Lung (tissue), 12 donors: Measurements from ENCODE around the gene TSR3. TPM values are rescaled to one million over a fixed set of nuclear protein-coding genes. Genes with fewer than 3 reads are reported as not detected.

Experiments
- ATAC-seq: fragments of 200-7000 bp; cut with Tn5 transposase; one replicate; pipeline ENCODE4 v1.9.1; 2020; ENCODE audit warnings: moderate number of reproducible peaks; ENCODE audit not compliant: insufficient read depth, low FRiP score
- DNase-seq, 3 donors: peaks; one replicate each; pipeline ENCODE4 v3.0.0-alpha.2; 2013 to 2017
- H3K27ac ChIP-seq, 2 donors: one replicate each; pipeline ENCODE4 v1.5.1; 2013; ENCODE audit warnings: mild to moderate bottlenecking in 2 of 2, moderate library complexity in 2 of 2, control low read depth in 1 of 2, inconsistent platforms in 1 of 2, low read depth in 1 of 2, low read length in 1 of 2
- H3K27me3 ChIP-seq, 3 donors: one replicate each; pipeline ENCODE4 v1.5.1; 2013; ENCODE audit warnings: low read length in 2 of 3; ENCODE audit not compliant: control insufficient read depth in 3 of 3, insufficient read depth in 3 of 3
- H3K36me3 ChIP-seq, 4 donors: one replicate each; pipeline ENCODE4 v1.5.1; 2013; ENCODE audit warnings: low read length in 4 of 4, mild to moderate bottlenecking in 1 of 4, moderate library complexity in 1 of 4; ENCODE audit not compliant: control insufficient read depth in 4 of 4, insufficient read depth in 4 of 4
- H3K4me1 ChIP-seq, 5 donors: one replicate each; pipeline ENCODE4 v1.5.1; 2013; ENCODE audit warnings: low read length in 5 of 5, mild to moderate bottlenecking in 2 of 5, moderate library complexity in 1 of 5; ENCODE audit not compliant: control insufficient read depth in 5 of 5, insufficient read depth in 5 of 5
- H3K4me3 ChIP-seq: one replicate; pipeline ENCODE4 v1.5.1; 2013; ENCODE audit warnings: mild to moderate bottlenecking, control low read depth, moderate library complexity
- H3K9ac ChIP-seq, 2 donors: one replicate each; pipeline ENCODE4 v1.5.1; 2013; ENCODE audit warnings: low read length in 2 of 2, control low read depth in 1 of 2; ENCODE audit not compliant: insufficient read depth in 1 of 2
- H3K9me3 ChIP-seq, 4 donors: one replicate each; pipeline ENCODE4 v1.5.1; 2013; ENCODE audit warnings: low read length in 3 of 4, mild to moderate bottlenecking in 1 of 4, moderate library complexity in 1 of 4; ENCODE audit not compliant: control insufficient read depth in 4 of 4, insufficient read depth in 3 of 4
- CTCF ChIP-seq: IDR thresholded peaks from 2 replicates; pipeline ENCODE4 v1.5.1; 2012; ENCODE audit warnings: mild to moderate bottlenecking; ENCODE audit errors: control extremely low read depth, extremely low read depth
- WGBS, 2 donors: extraction: QIAGEN DNeasy Blood & Tissue Kit; methylation state at CpG; one replicate each; pipeline ENCODE4 v1.1.7; 2013; 5-methylcytosine and 5-hydroxymethylcytosine counted together
- polyA plus RNA-seq, 2 donors: library from polyadenylated mRNA; stranded (reverse); fragments of 200-250 nt; gene quantifications; one replicate each; pipeline ENCODE4 v1.2.1, GENCODE V29; 2013
- total RNA-seq, 2 donors: library from RNA; depleted of rRNA in 1 of 2; stranded (reverse); fragments of >200 nt in 1 of 2; gene quantifications; one replicate each; pipeline ENCODE4 v1.2.1, GENCODE V29; 2014 to 2021
- donor health status: control.
- donor health status: control.
- donor health status: Bipolar disorder and iron deficiency.
- donor health status: healthy.
- donor health status: DM: yes; HTN: yes; CAD: no.

Gene TSR3
- total and polyA plus RNA-seq, 4 donors, result 32.5 to 66.4 (median 56.6) TPM

GRCh38 chr16:1320097-1320496, 31.6 kb downstream of the TSR3 start:
- no peak overlapping the region for H3K9ac ChIP-seq
- peaks cover 31 to 81% (median 50%) of the 10 kb centered on the region in 4 donors for H3K36me3 ChIP-seq
- TF ChIP-seq CTCF, result no peak
- no peak for ATAC-seq
- DNase-seq, result no peak
- H3K27me3 ChIP-seq, result no peaks in the 10 kb centered on the region
- no peak overlapping the region for H3K4me3 ChIP-seq
- no peak overlapping the region for H3K27ac ChIP-seq
- WGBS, 2 donors, result 85 to 87% methylated on average over 12 of the region's 12 CpGs
- peaks cover 0 to 4% (median 0%) of the 10 kb centered on the region in 4 donors for H3K9me3 ChIP-seq
- no peaks in the 10 kb centered on the region for H3K4me1 ChIP-seq

GRCh38 chr16:1319041-1319440, 32.6 kb downstream of the TSR3 start:
- no peaks in the 10 kb centered on the region for H3K27me3 ChIP-seq
- peaks cover 31 to 82% (median 50%) of the 10 kb centered on the region in 4 donors for H3K36me3 ChIP-seq
- H3K4me3 ChIP-seq, result no peak overlapping the region
- H3K9me3 ChIP-seq, result peaks cover 0 to 2% (median 0%) of the 10 kb centered on the region in 4 donors
- 92 to 93% methylated on average over 33 of the region's 33 CpGs for WGBS, 2 donors
- no peak overlapping the region for H3K27ac ChIP-seq
- H3K9ac ChIP-seq, result no peak overlapping the region
- DNase-seq (no peak), ATAC-seq (no peak)
- no peak for TF ChIP-seq CTCF
- no peaks in the 10 kb centered on the region for H3K4me1 ChIP-seq

GRCh38 chr16:1318268-1318545, 33.5 kb downstream of the TSR3 start:
- H3K36me3 ChIP-seq, result peaks cover 24 to 78% (median 50%) of the 10 kb centered on the region in 4 donors
- DNase-seq (no peak), ATAC-seq (no peak)
- peaks cover 0 to 2% (median 0%) of the 10 kb centered on the region in 4 donors for H3K9me3 ChIP-seq
- no peaks in the 10 kb centered on the region for H3K27me3 ChIP-seq
- no peak overlapping the region for H3K9ac ChIP-seq
- peaks cover 0 to 5% (median 0%) of the 10 kb centered on the region in 5 donors for H3K4me1 ChIP-seq
- 81 to 83% methylated on average over 9 of the region's 9 CpGs for whole genome bisulfite sequencing, 2 donors
- H3K27ac ChIP-seq, result no peak overlapping the region
- H3K4me3 ChIP-seq, result no peak overlapping the region
- TF ChIP-seq CTCF, result no peak

- Histone ChIP-seq H3K27me3 (no peaks in the 10 kb centered on the region), H3K36me3 (peaks cover 23 to 81% (median 50%) of the 10 kb centered on the region in 4 donors), H3K27ac (no peak overlapping the region), H3K4me1 (peaks cover 0 to 8% (median 0%) of the 10 kb centered on the region in 5 donors), H3K9me3 (peaks cover 0 to 2% (median 0%) of the 10 kb centered on the region in 4 donors), H3K9ac (no peak overlapping the region), H3K4me3 (no peak overlapping the region)
- WGBS, 2 donors, result 93 to 96% methylated on average over 32 of the region's 32 CpGs
- ATAC-seq, result no peak
- no peak for DNase-seq
- TF ChIP-seq CTCF, result no peak
These were observed 34.0 kb downstream of the TSR3 start for GRCh38 chr16:1317479-1318267.
